ENCODE measurements around the gene ARVCF.

ARVCF gene

GRCh38 chr22:19966908-19967750, 49.5 kb downstream of the ARVCF start:
- Mint-ChIP-seq H3K9me3 (no peaks in the 10 kb centered on the region), H3K27ac (no peak overlapping the region), H3K4me3 (no peak overlapping the region), H3K27me3 (ENCODE audit: low read depth) (no peaks in the 10 kb centered on the region), H3K4me1 (ENCODE audit: low read depth) (peaks cover 5% of the 10 kb centered on the region), H3K36me3 (ENCODE audit: low read depth) (peaks cover 3% of the 10 kb centered on the region)

GRCh38 chr22:19965771-19966709, 50.6 kb downstream of the ARVCF start:
- peaks cover 3% of the 10 kb centered on the region for H3K36me3 Mint-ChIP-seq (ENCODE audit: low read depth)
- H3K4me3 Mint-ChIP-seq = no peak overlapping the region
- no peaks in the 10 kb centered on the region for H3K27me3 Mint-ChIP-seq (ENCODE audit: low read depth)
- no peak overlapping the region for H3K27ac Mint-ChIP-seq
- H3K4me1 Mint-ChIP-seq (ENCODE audit: low read depth) = peaks cover 5% of the 10 kb centered on the region
- H3K9me3 Mint-ChIP-seq = no peaks in the 10 kb centered on the region

GRCh38 chr22:19964701-19965386, 51.8 kb downstream of the ARVCF start:
- H3K4me1 Mint-ChIP-seq (ENCODE audit: low read depth) = peaks cover 3% of the 10 kb centered on the region
- peaks cover 3% of the 10 kb centered on the region for H3K36me3 Mint-ChIP-seq (ENCODE audit: low read depth)
- H3K27ac Mint-ChIP-seq = no peak overlapping the region
- H3K4me3 Mint-ChIP-seq = no peak overlapping the region
- no peaks in the 10 kb centered on the region for H3K27me3 Mint-ChIP-seq (ENCODE audit: low read depth)
- H3K9me3 Mint-ChIP-seq = no peaks in the 10 kb centered on the region

- H3K27ac Mint-ChIP-seq = no peak overlapping the region
- H3K9me3 Mint-ChIP-seq = no peaks in the 10 kb centered on the region
- H3K36me3 Mint-ChIP-seq (ENCODE audit: low read depth) = peaks cover 3% of the 10 kb centered on the region
- no peaks in the 10 kb centered on the region for H3K27me3 Mint-ChIP-seq (ENCODE audit: low read depth)
- peaks cover 3% of the 10 kb centered on the region for H3K4me1 Mint-ChIP-seq (ENCODE audit: low read depth)
- H3K4me3 Mint-ChIP-seq = no peak overlapping the region
Measured at GRCh38 chr22:19963863-19964642, 52.6 kb downstream of the ARVCF start.

GRCh38 chr22:19962909-19963806, 53.5 kb downstream of the ARVCF start:
- no peak overlapping the region for H3K27ac Mint-ChIP-seq
- no peak overlapping the region for H3K4me3 Mint-ChIP-seq
- peaks cover 3% of the 10 kb centered on the region for H3K36me3 Mint-ChIP-seq (ENCODE audit: low read depth)
- H3K27me3 Mint-ChIP-seq (ENCODE audit: low read depth) = no peaks in the 10 kb centered on the region
- H3K9me3 Mint-ChIP-seq = no peaks in the 10 kb centered on the region
- peaks cover 3% of the 10 kb centered on the region for H3K4me1 Mint-ChIP-seq (ENCODE audit: low read depth)

- no peak overlapping the region for H3K4me3 Mint-ChIP-seq
- no peaks in the 10 kb centered on the region for H3K9me3 Mint-ChIP-seq
- peaks cover 3% of the 10 kb centered on the region for H3K4me1 Mint-ChIP-seq (ENCODE audit: low read depth)
- H3K27me3 Mint-ChIP-seq (ENCODE audit: low read depth) = no peaks in the 10 kb centered on the region
- peaks cover 3% of the 10 kb centered on the region for H3K36me3 Mint-ChIP-seq (ENCODE audit: low read depth)
- H3K27ac Mint-ChIP-seq = no peak overlapping the region
Measured at GRCh38 chr22:19962246-19962908, 54.2 kb downstream of the ARVCF start.

- H3K27ac Mint-ChIP-seq = no peak overlapping the region
- no peaks in the 10 kb centered on the region for H3K4me1 Mint-ChIP-seq (ENCODE audit: low read depth)
- no peaks in the 10 kb centered on the region for H3K27me3 Mint-ChIP-seq (ENCODE audit: low read depth)
- no peak overlapping the region for H3K4me3 Mint-ChIP-seq
- H3K9me3 Mint-ChIP-seq = no peaks in the 10 kb centered on the region
- H3K36me3 Mint-ChIP-seq (ENCODE audit: low read depth) = no peaks in the 10 kb centered on the region
Measured at GRCh38 chr22:19961868-19962245, 54.8 kb downstream of the ARVCF start.

- no peak overlapping the region for H3K27ac Mint-ChIP-seq
- H3K4me1 Mint-ChIP-seq (ENCODE audit: low read depth) = no peaks in the 10 kb centered on the region
- no peaks in the 10 kb centered on the region for H3K27me3 Mint-ChIP-seq (ENCODE audit: low read depth)
- no peaks in the 10 kb centered on the region for H3K36me3 Mint-ChIP-seq (ENCODE audit: low read depth)
- H3K9me3 Mint-ChIP-seq = no peaks in the 10 kb centered on the region
- H3K4me3 Mint-ChIP-seq = no peak overlapping the region
Measured at GRCh38 chr22:19961201-19961580, 55.4 kb downstream of the ARVCF start.

- Mint-ChIP-seq H3K4me3 (no peak overlapping the region), H3K27ac (peak overlapping the region; percentile 19), H3K4me1 (ENCODE audit: low read depth) (peaks cover 2% of the 10 kb centered on the region), H3K36me3 (ENCODE audit: low read depth) (no peaks in the 10 kb centered on the region), H3K9me3 (no peaks in the 10 kb centered on the region), H3K27me3 (ENCODE audit: low read depth) (no peaks in the 10 kb centered on the region)
Measured at GRCh38 chr22:19960491-19961200, 56.0 kb downstream of the ARVCF start.

- Mint-ChIP-seq H3K9me3 (no peaks in the 10 kb centered on the region), H3K4me1 (ENCODE audit: low read depth) (peaks cover 7% of the 10 kb centered on the region), H3K27me3 (ENCODE audit: low read depth) (no peaks in the 10 kb centered on the region), H3K27ac (no peak overlapping the region), H3K36me3 (ENCODE audit: low read depth) (no peaks in the 10 kb centered on the region), H3K4me3 (no peak overlapping the region)
Measured at GRCh38 chr22:19959587-19960490, 56.8 kb downstream of the ARVCF start.

- Mint-ChIP-seq H3K27ac (no peak overlapping the region), H3K27me3 (ENCODE audit: low read depth) (no peaks in the 10 kb centered on the region), H3K4me1 (ENCODE audit: low read depth) (peaks cover 7% of the 10 kb centered on the region), H3K9me3 (no peaks in the 10 kb centered on the region), H3K4me3 (no peak overlapping the region), H3K36me3 (ENCODE audit: low read depth) (no peaks in the 10 kb centered on the region)
Measured at GRCh38 chr22:19959043-19959586, 57.5 kb downstream of the ARVCF start.
